IPS-11a (cell line): ENCODE results near the gene NME3.
"Not testable (repeated sequence)": the region's sequence is repeated elsewhere in the genome, so short reads cannot be mapped to it uniquely, and the experiment has no call there.

Source experiments
- H3K4me3 ChIP-seq: one replicate; pipeline ENCODE4 v1.5.1; 2013; ENCODE audit warnings: low read depth, low read length, control low read depth

NME3 gene

GRCh38 chr16:1771188-1771863 lies at the start of gene NME3:
Gene NME3 (minus strand): TSS chr16:1771543. CDS start chr16:1771534, 9 bp downstream.
- peak within 1 kb of the TSS; percentile 89 for H3K4me3 ChIP-seq

GRCh38 chr16:1820946-1821290 lies 49.6 kb upstream of the NME3 start:
- H3K4me3 ChIP-seq, result no peak overlapping the region

- H3K4me3 ChIP-seq, result no peak overlapping the region
Observed at GRCh38 chr16:1820096-1820945, 49.0 kb upstream of the NME3 start.

GRCh38 chr16:1819611-1820010 lies 48.3 kb upstream of the NME3 start:
- no peak overlapping the region for H3K4me3 ChIP-seq

GRCh38 chr16:1818873-1819525 lies 47.7 kb upstream of the NME3 start:
- no peak overlapping the region for H3K4me3 ChIP-seq

- H3K4me3 ChIP-seq, result no peak overlapping the region
Observed at GRCh38 chr16:1818204-1818872, 47.0 kb upstream of the NME3 start.

- no peak overlapping the region for H3K4me3 ChIP-seq
Observed at GRCh38 chr16:1817716-1818115, 46.4 kb upstream of the NME3 start.

- no peak overlapping the region for H3K4me3 ChIP-seq
Observed at GRCh38 chr16:1817276-1817589, 45.9 kb upstream of the NME3 start.

- no peak overlapping the region for H3K4me3 ChIP-seq
Observed at GRCh38 chr16:1816396-1817275, 45.3 kb upstream of the NME3 start.

GRCh38 chr16:1815461-1815860 lies 44.1 kb upstream of the NME3 start:
- H3K4me3 ChIP-seq, result no peak overlapping the region

- no peak overlapping the region for H3K4me3 ChIP-seq
Observed at GRCh38 chr16:1812732-1813163, 41.4 kb upstream of the NME3 start.

GRCh38 chr16:1810536-1810935 lies 39.2 kb upstream of the NME3 start:
- no peak overlapping the region for H3K4me3 ChIP-seq

GRCh38 chr16:1810106-1810505 lies 38.8 kb upstream of the NME3 start:
- no peak overlapping the region for H3K4me3 ChIP-seq

GRCh38 chr16:1809281-1809801 lies 38.0 kb upstream of the NME3 start:
- no peak overlapping the region for H3K4me3 ChIP-seq

GRCh38 chr16:1808691-1809090 lies 37.3 kb upstream of the NME3 start:
- H3K4me3 ChIP-seq, result no peak overlapping the region

GRCh38 chr16:1807626-1808025 lies 36.3 kb upstream of the NME3 start:
- H3K4me3 ChIP-seq, result no peak overlapping the region

GRCh38 chr16:1800701-1801100 lies 29.4 kb upstream of the NME3 start:
- H3K4me3 ChIP-seq, result no peak overlapping the region

- H3K4me3 ChIP-seq, result not testable (repeated sequence)
Observed at GRCh38 chr16:1799263-1799662, 27.9 kb upstream of the NME3 start.

GRCh38 chr16:1794908-1795666 lies 23.7 kb upstream of the NME3 start:
- no peak overlapping the region for H3K4me3 ChIP-seq
